Gastrocnemius medialis (tissue), 4 donors: ENCODE data around the gene HTR7. TPM values are rescaled to one million over a fixed set of nuclear protein-coding genes. Genes with fewer than 3 reads are reported as not detected.
"Not testable (repeated sequence)": the region's sequence is repeated elsewhere in the genome, so short reads cannot be mapped to it uniquely, and the experiment has no call there.

Source experiments
- ATAC-seq, 2 donors: fragments of 150-250 bp; one replicate each; pipeline ENCODE4 v1.9.1; 2016
- DNase-seq, 2 donors: peaks; one replicate each; pipeline ENCODE4 v3.0.0-alpha.2; 2019
- H3K27ac ChIP-seq, 4 donors: fragments of 200-600 bp; sonication (generic); 1 replicate in 1 of 4; 2 replicates in 3 of 4; pipeline ENCODE4 v1.5.1; 2016 to 2018; ENCODE audit warnings: mild to moderate bottlenecking in 2 of 4, moderate library complexity in 1 of 4
- H3K27me3 ChIP-seq, 3 donors: fragments of 200-600 bp; sonication (generic) in 2 of 3; 1 replicate in 1 of 3; 2 replicates in 2 of 3; pipeline versions ENCODE4 v1.5.1 to v1.6.0; 2016 to 2019; ENCODE audit warnings: mild to moderate bottlenecking in 1 of 3, moderate library complexity in 1 of 3
- H3K36me3 ChIP-seq, 2 donors: fragments of 200-600 bp; sonication (generic) in 1 of 2; one replicate each; pipeline ENCODE4 v1.5.1; 2017 to 2018
- H3K4me1 ChIP-seq, 2 donors: fragments of 200-600 bp; sonication (generic) in 1 of 2; one replicate each; pipeline ENCODE4 v1.5.1; 2016 to 2017; ENCODE audit warnings: mild to moderate bottlenecking in 2 of 2
- H3K4me3 ChIP-seq, 4 donors: fragments of 200-600 bp; sonication (generic) in 3 of 4; 1 replicate in 1 of 4; 2 replicates in 3 of 4; pipeline ENCODE4 v1.5.1; 2016 to 2019; ENCODE audit warnings: mild to moderate bottlenecking in 2 of 4
- H3K9me3 ChIP-seq, 3 donors: fragments of 200-600 bp; sonication (generic) in 2 of 3; 1 replicate in 1 of 3; 2 replicates in 2 of 3; pipeline ENCODE4 v1.5.1; 2016 to 2019
- POLR2A ChIP-seq, 2 donors: fragments of 450-650 bp; IDR thresholded peaks; one replicate each; pipeline ENCODE4 v1.6.1; 2017; ENCODE audit warnings: antibody characterized with exemption in 2 of 2, mild to moderate bottlenecking in 2 of 2, moderate library complexity in 2 of 2
- in situ Hi-C, 4 donors: fragments of 200-750 bp; cut with MboI; loops; one replicate each; pipeline versions ENCODE4 v1.15.0 to v1.8.0; 2017; ENCODE audit warnings: low sequenced_read_pairs in 4 of 4
- intact Hi-C: fragments of 100-400 bp; cut with DNase I; formaldehyde crosslinking; loops from one replicate; pipeline ENCODE4 v1.15.1; 2023; ENCODE audit warnings: low total_unique reads
- total RNA-seq, 4 donors: library from RNA; depleted of rRNA; stranded (reverse); fragments of >200 nt; gene quantifications; one replicate each; pipeline versions ENCODE4 v1.1.0 to v1.2.3, GENCODE V29; 2016
- TF ChIP-seq, protein P1 (sequence below), 5 experiments: fragments of 450-650 bp in 3 of 5; fragments of 200-600 bp in 2 of 5; sonication (generic) in 2 of 5; IDR thresholded peaks in 4 of 5; conservative IDR thresholded peaks in 1 of 5; 1 replicate in 4 of 5; 2 replicates in 1 of 5; pipeline ENCODE4 v1.5.1; 2016 to 2019; ENCODE audit warnings: antibody characterized with exemption in 5 of 5, mild to moderate bottlenecking in 3 of 5, moderate library complexity in 3 of 5

HTR7 gene
- total RNA-seq, 4 donors from 2014 or later: 0.61 to 1.2 (median 0.85) TPM; not detected in 1

DNA sequence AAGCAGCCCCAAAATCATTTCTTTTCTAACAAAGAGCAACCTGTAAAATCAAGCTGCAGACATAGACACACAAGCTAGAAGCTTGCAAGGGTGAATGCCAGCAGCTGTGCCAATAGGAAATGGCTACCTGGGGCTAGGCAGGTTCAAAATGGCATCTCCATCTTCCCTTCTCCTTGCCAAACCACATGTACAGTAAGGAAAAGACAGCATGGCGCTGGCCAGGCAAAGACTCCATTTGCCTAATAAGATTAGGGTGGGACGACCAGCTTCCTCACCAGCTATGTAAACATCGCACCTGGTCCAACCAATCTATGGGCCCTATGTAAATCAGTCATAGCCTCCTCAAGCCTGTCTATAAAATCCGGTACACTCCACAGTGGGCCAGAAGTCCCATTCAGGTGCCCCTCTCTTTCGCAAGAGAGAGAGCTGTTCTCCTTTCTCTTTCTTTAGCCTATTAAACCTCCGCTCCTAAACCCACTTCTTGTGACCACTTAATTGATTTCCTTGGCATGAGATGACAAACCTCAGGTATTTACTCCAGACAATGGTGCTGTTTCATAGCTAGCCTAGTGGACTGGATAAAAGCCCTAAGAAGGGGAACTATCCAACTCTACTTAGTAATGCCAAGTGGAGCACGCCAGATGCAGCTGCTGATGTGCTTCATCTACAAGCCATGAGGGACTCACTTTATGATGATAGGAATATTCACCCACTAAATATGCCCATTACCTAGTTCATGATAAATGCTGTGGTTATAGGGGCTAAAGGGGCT lies 44.1 kb downstream of the HTR7 start:
- Histone ChIP-seq H3K27me3 (no peaks in the 10 kb centered on the region), H3K4me1 (no peaks in the 10 kb centered on the region), H3K27ac (no peak overlapping the region), H3K36me3 (no peaks in the 10 kb centered on the region), H3K9me3 (no peaks in the 10 kb centered on the region), H3K4me3 (no peak overlapping the region)
- TF ChIP-seq, protein P1, sequence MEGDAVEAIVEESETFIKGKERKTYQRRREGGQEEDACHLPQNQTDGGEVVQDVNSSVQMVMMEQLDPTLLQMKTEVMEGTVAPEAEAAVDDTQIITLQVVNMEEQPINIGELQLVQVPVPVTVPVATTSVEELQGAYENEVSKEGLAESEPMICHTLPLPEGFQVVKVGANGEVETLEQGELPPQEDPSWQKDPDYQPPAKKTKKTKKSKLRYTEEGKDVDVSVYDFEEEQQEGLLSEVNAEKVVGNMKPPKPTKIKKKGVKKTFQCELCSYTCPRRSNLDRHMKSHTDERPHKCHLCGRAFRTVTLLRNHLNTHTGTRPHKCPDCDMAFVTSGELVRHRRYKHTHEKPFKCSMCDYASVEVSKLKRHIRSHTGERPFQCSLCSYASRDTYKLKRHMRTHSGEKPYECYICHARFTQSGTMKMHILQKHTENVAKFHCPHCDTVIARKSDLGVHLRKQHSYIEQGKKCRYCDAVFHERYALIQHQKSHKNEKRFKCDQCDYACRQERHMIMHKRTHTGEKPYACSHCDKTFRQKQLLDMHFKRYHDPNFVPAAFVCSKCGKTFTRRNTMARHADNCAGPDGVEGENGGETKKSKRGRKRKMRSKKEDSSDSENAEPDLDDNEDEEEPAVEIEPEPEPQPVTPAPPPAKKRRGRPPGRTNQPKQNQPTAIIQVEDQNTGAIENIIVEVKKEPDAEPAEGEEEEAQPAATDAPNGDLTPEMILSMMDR (IDR thresholded peaks at IDR 0.05 in 4 of 5, conservative IDR thresholded peaks at IDR 0.05 in 1 of 5): no peak
- no peak for TF ChIP-seq POLR2A (IDR thresholded peaks at IDR 0.05)
- no peak for DNase-seq
- intact Hi-C loops: no loop called here
- no peak for ATAC-seq
- in situ Hi-C loops: no loop called here

- H3K36me3 ChIP-seq, in situ Hi-C loops, DNase-seq, ATAC-seq, H3K27ac ChIP-seq, H3K4me1 ChIP-seq, intact Hi-C loops, H3K4me3 ChIP-seq, H3K27me3 ChIP-seq, H3K9me3 ChIP-seq: not testable (repeated sequence)
Measured at GRCh38 chr10:90807106-90807505, 50.7 kb downstream of the HTR7 start.

DNA sequence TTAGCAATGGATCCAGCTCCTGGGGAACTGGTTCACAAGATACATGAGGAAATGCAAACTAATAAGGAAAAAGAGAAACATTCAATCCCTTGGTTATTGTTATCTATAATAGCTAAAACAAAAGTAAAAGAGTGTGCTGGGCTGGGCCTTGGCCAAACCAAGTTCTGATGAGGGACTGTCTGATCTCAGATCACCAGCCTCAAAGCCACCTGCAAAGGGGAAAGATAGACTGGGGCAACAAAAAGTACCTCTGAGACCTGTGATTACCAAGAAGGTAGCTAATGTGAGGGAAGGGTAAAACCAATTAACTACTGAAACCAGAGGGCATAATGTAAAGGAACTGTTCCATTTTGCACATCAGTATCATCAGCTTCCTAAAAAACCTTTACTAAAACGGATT lies 51.2 kb downstream of the HTR7 start:
- in situ Hi-C loops (no loop called here), intact Hi-C loops (no loop called here)
- DNase-seq: no peak
- H3K27me3 ChIP-seq: no peaks in the 10 kb centered on the region
- H3K4me1 ChIP-seq: no peaks in the 10 kb centered on the region
- H3K27ac ChIP-seq: no peak overlapping the region
- no peak for ATAC-seq
- no peaks in the 10 kb centered on the region for H3K9me3 ChIP-seq
- H3K4me3 ChIP-seq: no peak overlapping the region
- TF ChIP-seq POLR2A (IDR thresholded peaks at IDR 0.05): no peak
- TF ChIP-seq, protein P1 (IDR thresholded peaks at IDR 0.05 in 4 of 5, conservative IDR thresholded peaks at IDR 0.05 in 1 of 5): no peak
- no peaks in the 10 kb centered on the region for H3K36me3 ChIP-seq

DNA sequence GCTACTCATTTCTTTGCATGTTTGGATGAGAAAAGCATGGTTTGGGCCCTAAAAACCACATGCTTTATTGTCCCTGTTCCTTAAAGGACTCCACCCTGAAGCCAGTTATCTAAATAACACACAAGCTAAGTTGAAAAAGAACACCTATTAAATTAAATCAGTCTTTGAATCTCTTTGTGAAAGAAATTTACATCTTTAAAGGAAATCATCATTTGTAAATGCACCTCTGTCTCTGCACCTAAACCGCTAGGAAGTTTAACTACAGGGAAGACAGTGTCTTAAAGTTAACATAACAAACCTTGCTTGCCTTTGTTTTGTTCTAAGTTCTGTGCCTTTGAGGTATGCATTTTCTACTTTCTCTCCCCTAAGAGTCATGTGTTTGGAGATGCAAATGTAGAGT lies 52.6 kb downstream of the HTR7 start:
- in situ Hi-C loops: no loop called here
- intact Hi-C loops: no loop called here
- TF ChIP-seq, protein P1 (IDR thresholded peaks at IDR 0.05 in 4 of 5, conservative IDR thresholded peaks at IDR 0.05 in 1 of 5): no peak
- no peak for TF ChIP-seq POLR2A (IDR thresholded peaks at IDR 0.05)

DNA sequence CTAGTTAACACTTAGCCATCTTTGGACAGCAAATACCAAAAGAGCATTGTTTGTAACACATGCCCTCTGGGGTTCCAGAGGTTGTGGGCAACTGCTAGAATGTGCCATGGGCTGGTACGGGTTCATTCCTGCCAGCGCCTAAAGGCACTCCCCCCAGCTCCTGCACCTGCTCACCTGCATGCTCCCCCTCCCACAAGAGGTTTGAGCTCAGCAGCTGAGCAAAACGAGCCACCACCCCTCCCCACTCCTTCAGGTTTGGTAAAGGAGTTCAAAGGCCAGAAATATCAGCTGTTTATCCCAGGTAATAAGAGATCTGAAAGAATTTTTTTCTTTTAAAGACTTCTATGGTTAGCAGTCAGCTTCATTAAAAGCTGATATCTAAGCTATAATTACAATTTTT lies 53.5 kb downstream of the HTR7 start:
- ATAC-seq: no peak

More for the DNA sequence above, 52.6 kb downstream of the HTR7 start:
- no peaks in the 10 kb centered on the region for H3K4me1 ChIP-seq
- ATAC-seq (no peak), DNase-seq (no peak)
- no peak overlapping the region for H3K4me3 ChIP-seq
- H3K27me3 ChIP-seq: no peaks in the 10 kb centered on the region
- no peak overlapping the region for H3K27ac ChIP-seq
- H3K9me3 ChIP-seq: no peaks in the 10 kb centered on the region
- H3K36me3 ChIP-seq: no peaks in the 10 kb centered on the region

More for the DNA sequence above, 53.5 kb downstream of the HTR7 start:
- intact Hi-C loops: no loop called here
- no peak overlapping the region for H3K27ac ChIP-seq
- no peaks in the 10 kb centered on the region for H3K4me1 ChIP-seq
- H3K36me3 ChIP-seq: no peaks in the 10 kb centered on the region
- in situ Hi-C loops: no loop called here
- H3K27me3 ChIP-seq: no peaks in the 10 kb centered on the region
- no peak overlapping the region for H3K4me3 ChIP-seq
- TF ChIP-seq, protein P1 (IDR thresholded peaks at IDR 0.05 in 4 of 5, conservative IDR thresholded peaks at IDR 0.05 in 1 of 5): no peak
- no peak for TF ChIP-seq POLR2A (IDR thresholded peaks at IDR 0.05)
- no peak for DNase-seq
- no peaks in the 10 kb centered on the region for H3K9me3 ChIP-seq
